ENCODE data around the gene RNASEH2B. TPM values are rescaled to one million over a fixed set of nuclear protein-coding genes. Genes with fewer than 3 reads are reported as not detected.
A peak's percentile ranks its signal among the peaks of the same experiment; 100 is the strongest.

Gene RNASEH2B
- total RNA-seq, 2 donors from 2014 or later = 37.7 to 44.1 TPM

- H3K9me3 Mint-ChIP-seq = no peaks in the 10 kb centered on the region
- no peaks in the 10 kb centered on the region for H3K36me3 Mint-ChIP-seq (ENCODE audit: low read depth)
- peak overlapping the region; percentile 77 for H3K4me3 Mint-ChIP-seq
- no peak for TF ChIP-seq CTCF (conservative IDR thresholded peaks at IDR 0.05)
- WGBS, 2 experiments (ENCODE audit: insufficient coverage in 1 of 2, insufficient read length in 1 of 2) = 9 to 14% methylated on average over 10 to 13 of the region's 13 CpGs
- Histone ChIP-seq H3K4me1 (ENCODE audit: control insufficient read depth, insufficient read depth, low read length) (peaks cover 21% of the 10 kb centered on the region), H3K9ac (ENCODE audit: extremely low read depth, low read length, poor library complexity, severe bottlenecking) (peak overlapping the region; percentile 74), H3K9me3 (ENCODE audit: control insufficient read depth, low read length) (no peaks in the 10 kb centered on the region), H3K27ac (ENCODE audit: low read depth, low read length) (no peak overlapping the region), H3K27me3 (ENCODE audit: control insufficient read depth, insufficient read depth, low read length, poor library complexity, severe bottlenecking) (no peaks in the 10 kb centered on the region), H3K36me3 (ENCODE audit: control insufficient read depth, insufficient read depth, low read length) (no peaks in the 10 kb centered on the region), H3K4me3 (ENCODE audit: low read length) (peak overlapping the region; percentile 81)
- no peaks in the 10 kb centered on the region for H3K27me3 Mint-ChIP-seq (ENCODE audit: insufficient read depth)
- H3K4me1 Mint-ChIP-seq = peaks cover 33% of the 10 kb centered on the region
- peak; percentile 80 for DNase-seq
- H3K27ac Mint-ChIP-seq = peak overlapping the region; percentile 86
Measured at GRCh38 chr13:50910485-50910805, 854 bp downstream of the RNASEH2B start.

GRCh38 chr13:50911081-50911631 is 1.6 kb downstream of the RNASEH2B start:
- H3K27me3 ChIP-seq (ENCODE audit: control insufficient read depth, insufficient read depth, low read length, poor library complexity, severe bottlenecking) = no peaks in the 10 kb centered on the region
- H3K27ac ChIP-seq (ENCODE audit: low read depth, low read length) = no peak overlapping the region
- H3K4me1 ChIP-seq (ENCODE audit: control insufficient read depth, insufficient read depth, low read length) = peaks cover 21% of the 10 kb centered on the region
- H3K36me3 Mint-ChIP-seq (ENCODE audit: low read depth) = no peaks in the 10 kb centered on the region
- WGBS, 2 experiments (ENCODE audit: insufficient coverage in 1 of 2, insufficient read length in 1 of 2) = 85 to 92% methylated on average over 2 to 3 of the region's 3 CpGs
- H3K9me3 Mint-ChIP-seq = no peaks in the 10 kb centered on the region
- peaks cover 34% of the 10 kb centered on the region for H3K4me1 Mint-ChIP-seq
- no peaks in the 10 kb centered on the region for H3K36me3 ChIP-seq (ENCODE audit: control insufficient read depth, insufficient read depth, low read length)
- H3K4me3 Mint-ChIP-seq = peak overlapping the region; percentile 77
- H3K27me3 Mint-ChIP-seq (ENCODE audit: insufficient read depth) = no peaks in the 10 kb centered on the region
- peak overlapping the region; percentile 81 for H3K4me3 ChIP-seq (ENCODE audit: low read length)
- TF ChIP-seq CTCF (conservative IDR thresholded peaks at IDR 0.05) = no peak
- no peak overlapping the region for H3K9ac ChIP-seq (ENCODE audit: extremely low read depth, low read length, poor library complexity, severe bottlenecking)
- DNase-seq = no peak
- H3K9me3 ChIP-seq (ENCODE audit: control insufficient read depth, low read length) = no peaks in the 10 kb centered on the region
- H3K27ac Mint-ChIP-seq = no peak overlapping the region

- Mint-ChIP-seq H3K27ac (no peak overlapping the region), H3K4me1 (peaks cover 40% of the 10 kb centered on the region)
- no peak overlapping the region for H3K27ac ChIP-seq (ENCODE audit: low read depth, low read length)
Measured at GRCh38 chr13:50911937-50912795, 2.6 kb downstream of the RNASEH2B start.

More at GRCh38 chr13:50911937-50912795, 2.6 kb downstream of the RNASEH2B start:
- Mint-ChIP-seq H3K4me3 (no peak overlapping the region), H3K9me3 (no peaks in the 10 kb centered on the region), H3K27me3 (ENCODE audit: insufficient read depth) (no peaks in the 10 kb centered on the region), H3K36me3 (ENCODE audit: low read depth) (no peaks in the 10 kb centered on the region)
- Histone ChIP-seq H3K27me3 (ENCODE audit: control insufficient read depth, insufficient read depth, low read length, poor library complexity, severe bottlenecking) (no peaks in the 10 kb centered on the region), H3K36me3 (ENCODE audit: control insufficient read depth, insufficient read depth, low read length) (no peaks in the 10 kb centered on the region), H3K4me3 (ENCODE audit: low read length) (no peak overlapping the region), H3K9ac (ENCODE audit: extremely low read depth, low read length, poor library complexity, severe bottlenecking) (no peak overlapping the region), H3K9me3 (ENCODE audit: control insufficient read depth, low read length) (no peaks in the 10 kb centered on the region), H3K4me1 (ENCODE audit: control insufficient read depth, insufficient read depth, low read length) (peaks cover 28% of the 10 kb centered on the region)
- DNase-seq = peak; percentile 97
- peak; percentile 94 for TF ChIP-seq CTCF (conservative IDR thresholded peaks at IDR 0.05)
- 67 to 98% methylated on average over 4 to 9 of the region's 9 CpGs for WGBS, 2 experiments (ENCODE audit: insufficient coverage in 1 of 2, insufficient read length in 1 of 2)

Measured in endodermal cell (in vitro differentiated cells).